HFF-Myc (cell line): ENCODE results near the gene FSD2.

Source experiments
- DNase-seq: peaks from one replicate; pipeline ENCODE4 v3.0.0-alpha.2; 2011; ENCODE audit warnings: low read depth; ENCODE audit errors: extremely low read depth
- H3K4me3 ChIP-seq: replicated peaks from 2 replicates; pipeline ENCODE4 v1.5.1; 2011; ENCODE audit warnings: low read depth, mild to moderate bottlenecking, control low read depth, low read length
- CTCF ChIP-seq: IDR thresholded peaks from 2 replicates; pipeline ENCODE4 v1.5.1; 2012; ENCODE audit warnings: mild to moderate bottlenecking, low read depth, low read length, control low read depth; ENCODE audit errors: missing control alignments

The FSD2 gene

GRCh38 chr15:82820128-82820527 is 14.3 kb upstream of the FSD2 start:
- no peak for TF ChIP-seq CTCF
- no peak overlapping the region for H3K4me3 ChIP-seq
- DNase-seq: no peak

GRCh38 chr15:82812994-82813393 is 7.1 kb upstream of the FSD2 start:
- no peak for DNase-seq
- TF ChIP-seq CTCF: no peak
- no peak overlapping the region for H3K4me3 ChIP-seq

GRCh38 chr15:82810890-82811426 is 5.1 kb upstream of the FSD2 start:
- no peak for DNase-seq
- TF ChIP-seq CTCF: no peak
- peak overlapping the region; percentile 75 for H3K4me3 ChIP-seq

- no peak for DNase-seq
- TF ChIP-seq CTCF: no peak
- H3K4me3 ChIP-seq: peak overlapping the region; percentile 75
These were observed 4.4 kb upstream of the FSD2 start for GRCh38 chr15:82810061-82810889.

- peak within 1 kb of the TSS; percentile 75 for H3K4me3 ChIP-seq
- no peak for TF ChIP-seq CTCF
- DNase-seq: peak; percentile 95
These were observed 3.6 kb upstream of the FSD2 start, which contains the start of gene WHAMM for GRCh38 chr15:82809308-82810060. TSS of gene WHAMM (plus strand) at chr15:82809628. CDS start at chr15:82809727, 99 bp downstream.

- no peak for DNase-seq
- no peak for TF ChIP-seq CTCF
- H3K4me3 ChIP-seq: no peak overlapping the region
These were observed 2.8 kb upstream of the FSD2 start for GRCh38 chr15:82808634-82809041.
